H1 (cell line): ENCODE data around the gene ACSF3. TPM values are rescaled to one million over a fixed set of nuclear protein-coding genes. Genes with fewer than 3 reads are reported as not detected.

Source experiments
- SUZ12 ChIP-seq: fragments of 200-600 bp; sonication (generic); IDR thresholded peaks from 2 replicates; pipeline ENCODE4 v1.6.1; 2012; ENCODE audit warnings: mild to moderate bottlenecking, inconsistent platforms, low read length, moderate library complexity, mixed read lengths
- polyA plus RNA-seq, 7 experiments: library from polyadenylated mRNA; depleted of rRNA in 3 of 7; stranded (reverse) in 5 of 7; unstranded in 2 of 7; fragments of >200 nt in 5 of 7; fragments of 200-250 nt in 2 of 7; gene quantifications; 1 replicate in 5 of 7; 2 replicates in 1 of 7; 4 replicates in 1 of 7; pipeline versions ENCODE4 v1.2.1 to v1.2.3, GENCODE V29; 2011 to 2013; ENCODE audit warnings: missing spikeins in 2 of 7, mixed read lengths in 2 of 7
- total RNA-seq: library from RNA; stranded (reverse); fragmentation: NEBNext Ultra II Directional; extraction: Animal tissue kit (Norgen Biotek cat#: 25700); gene quantifications from 2 replicates; pipeline ENCODE4 v1.2.1, GENCODE V29; 2021

The ACSF3 gene
- total and polyA plus RNA-seq, 2 of the 8 experiments (the other 6 are each of a cell fraction or from before 2014, with no cell fraction given): 15.6 to 22.9 TPM

GRCh38 chr16:89197033-89197632 is 103.5 kb downstream of the ACSF3 start (continued):
- TF ChIP-seq SUZ12: no peak
